Heart right ventricle (tissue), 16 donors: ENCODE data around the gene RNF183. TPM values are rescaled to one million over a fixed set of nuclear protein-coding genes. Genes with fewer than 3 reads are reported as not detected.

Source experiments
- ATAC-seq, 8 donors: fragments of 200-7000 bp; cut with Tn5 transposase; one replicate each; pipeline ENCODE4 v1.9.1; 2020; ENCODE audit warnings: mild to moderate bottlenecking in 8 of 8, moderate library complexity in 8 of 8, moderate number of reproducible peaks in 1 of 8
- DNase-seq, 2 donors: peaks; one replicate each; pipeline ENCODE4 v3.0.0-alpha.2; 2020
- H3K27ac ChIP-seq, 10 donors: fragments of 200-600 bp; sonication (generic) in 2 of 10; one replicate each; pipeline versions ENCODE4 v1.5.0 to v1.8.0; 2020 to 2022; ENCODE audit warnings: mild to moderate bottlenecking in 3 of 10
- H3K27me3 ChIP-seq, 7 donors: fragments of 200-600 bp; one replicate each; pipeline ENCODE4 v1.8.0; 2021 to 2022; ENCODE audit warnings: mild to moderate bottlenecking in 2 of 7
- H3K36me3 ChIP-seq, 9 donors: fragments of 200-600 bp; sonication (generic) in 1 of 9; one replicate each; pipeline versions ENCODE4 v1.5.0 to v1.8.0; 2020 to 2022; ENCODE audit warnings: mild to moderate bottlenecking in 2 of 9
- H3K4me1 ChIP-seq, 9 donors: fragments of 200-600 bp; sonication (generic) in 1 of 9; one replicate each; pipeline versions ENCODE4 v1.5.0 to v1.8.0; 2020 to 2022; ENCODE audit warnings: mild to moderate bottlenecking in 4 of 9
- H3K4me3 ChIP-seq, 10 donors: fragments of 200-600 bp; sonication (generic) in 2 of 10; one replicate each; pipeline versions ENCODE4 v1.5.0 to v1.8.0; 2020 to 2022; ENCODE audit warnings: mild to moderate bottlenecking in 7 of 10, moderate library complexity in 2 of 10
- H3K9me3 ChIP-seq, 11 donors: fragments of 200-600 bp in 10 of 11; sonication (generic) in 2 of 11; one replicate each; pipeline versions ENCODE4 v1.5.0 to v1.8.0; 2013 to 2022; ENCODE audit warnings: mild to moderate bottlenecking in 2 of 11, control low read depth in 1 of 11, moderate library complexity in 1 of 11
- whole genome bisulfite sequencing, 2 donors: extraction: QIAGEN DNeasy Blood & Tissue Kit; methylation state at CpG; one replicate each; pipeline ENCODE4 v1.1.7; 2013; ENCODE audit warnings: inconsistent platforms in 1 of 2; 5-methylcytosine and 5-hydroxymethylcytosine counted together
- intact Hi-C, 10 donors: fragments of 100-400 bp; cut with DNase I; formaldehyde crosslinking; loops; one replicate each; pipeline versions ENCODE4 v1.11.1 to v1.14.2; 2022
- polyA plus RNA-seq, 2 donors: library from polyadenylated mRNA; stranded (reverse); fragments of 200-250 nt; gene quantifications; one replicate each; pipeline ENCODE4 v1.2.3, GENCODE V29; 2013
- total RNA-seq, 10 donors: library from RNA; stranded (reverse); fragmentation: NEBNext Ultra II Directional in 3 of 10; extraction: Animal tissue kit (Norgen Biotek cat#: 25700) in 3 of 10; gene quantifications; one replicate each; pipeline versions ENCODE4 v1.2.1 to v1.2.4, GENCODE V29; 2021 to 2023
- TF ChIP-seq, protein P1 (sequence below), 9 donors: fragments of 200-600 bp; sonication (generic) in 2 of 9; IDR thresholded peaks; one replicate each; pipeline versions ENCODE4 v1.5.0 to v1.8.0; 2021 to 2022; ENCODE audit warnings: antibody characterized with exemption in 9 of 9, mild to moderate bottlenecking in 5 of 9, moderate library complexity in 1 of 9
- donor health status: Arrhythmogenic right ventricular cardiomyopathy.
- donor health status: ischemic (EF 13 %, LVEDD 7.1; RV severe dilation, severe dysfunction).
- donor health status: healthy with polysubstance abuse.
- donor health status: DM: no; HTN: yes; CAD: no.
- donor health status: DM: no; HTN: no; CAD: no.
- donor health status: ischemic (EF 25% LVEDD 6.9; RV normal size, moderate dysfunction).
- donor health status: ischemic (EF 25% LVEDD 5.7; RV mildly dilated, moderate dysfunction).
- donor health status: healthy.
- donor health status: DM: yes; HTN: yes; CAD: no.
- donor health status: Ischemic cardiomyopathy.
- donor health status: ischemic (EF 35%, LVEDD 5.7; RV mildly dilated, moderate dysfunction).
- donor health status: nonischemic (EF 11% LVEDD 7.7; RV severe dilation, severe dysfunction).
- donor health status: DM: yes; HTN: yes; CAD: no.
- donor health status: PGD.
- donor health status: ischemic (EF 29% LVEDD 5.4; RV normal size, mild dysfunction).
- donor health status: nonischemic (EF 23%, LVEDD 6.1; RV moderate dilation, normal function).

RNF183 gene
- total and polyA plus RNA-seq, 12 donors = 0.03 to 0.53 TPM; not detected in 10

DNA sequence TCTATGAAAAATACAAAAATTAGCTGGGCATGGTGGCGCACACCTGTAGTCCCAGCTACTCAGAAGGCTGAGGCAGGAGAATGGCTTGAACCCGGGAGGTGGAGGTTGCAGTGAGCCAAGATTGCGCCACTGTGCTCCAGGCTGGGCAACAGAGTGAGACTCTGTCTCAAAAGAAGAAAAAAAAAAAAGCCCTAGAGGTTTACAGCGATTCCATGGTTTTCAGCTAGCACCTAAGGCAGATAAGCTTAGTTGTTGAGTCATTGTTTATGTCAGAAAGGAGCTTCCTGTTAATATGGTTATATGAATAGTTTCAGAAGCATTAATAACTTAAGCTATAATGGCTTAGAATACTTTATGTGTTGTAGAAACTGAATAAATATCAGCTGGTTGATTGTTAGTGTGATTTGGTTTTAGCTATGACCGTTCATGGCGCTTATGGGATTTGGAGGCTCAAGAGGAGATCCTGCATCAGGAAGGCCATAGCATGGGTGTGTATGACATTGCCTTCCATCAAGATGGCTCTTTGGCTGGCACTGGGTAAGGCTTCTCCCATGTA is 13.0 kb downstream of the RNF183 start:
- WGBS, 2 donors = 95 to 97% methylated on average over 6 of the region's 6 CpGs
- no peak for DNase-seq
- peak overlapping the region in 1 of 10 donors; percentile 56 for H3K27ac ChIP-seq
- H3K4me1 ChIP-seq = peaks cover 0 to 15% (median 0%) of the 10 kb centered on the region in 9 donors
- no peak for ATAC-seq
- H3K27me3 ChIP-seq = no peaks in the 10 kb centered on the region
- H3K4me3 ChIP-seq = no peak overlapping the region
- TF ChIP-seq, protein P1, sequence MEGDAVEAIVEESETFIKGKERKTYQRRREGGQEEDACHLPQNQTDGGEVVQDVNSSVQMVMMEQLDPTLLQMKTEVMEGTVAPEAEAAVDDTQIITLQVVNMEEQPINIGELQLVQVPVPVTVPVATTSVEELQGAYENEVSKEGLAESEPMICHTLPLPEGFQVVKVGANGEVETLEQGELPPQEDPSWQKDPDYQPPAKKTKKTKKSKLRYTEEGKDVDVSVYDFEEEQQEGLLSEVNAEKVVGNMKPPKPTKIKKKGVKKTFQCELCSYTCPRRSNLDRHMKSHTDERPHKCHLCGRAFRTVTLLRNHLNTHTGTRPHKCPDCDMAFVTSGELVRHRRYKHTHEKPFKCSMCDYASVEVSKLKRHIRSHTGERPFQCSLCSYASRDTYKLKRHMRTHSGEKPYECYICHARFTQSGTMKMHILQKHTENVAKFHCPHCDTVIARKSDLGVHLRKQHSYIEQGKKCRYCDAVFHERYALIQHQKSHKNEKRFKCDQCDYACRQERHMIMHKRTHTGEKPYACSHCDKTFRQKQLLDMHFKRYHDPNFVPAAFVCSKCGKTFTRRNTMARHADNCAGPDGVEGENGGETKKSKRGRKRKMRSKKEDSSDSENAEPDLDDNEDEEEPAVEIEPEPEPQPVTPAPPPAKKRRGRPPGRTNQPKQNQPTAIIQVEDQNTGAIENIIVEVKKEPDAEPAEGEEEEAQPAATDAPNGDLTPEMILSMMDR (IDR thresholded peaks at IDR 0.05) = no peak
- H3K9me3 ChIP-seq = no peaks in the 10 kb centered on the region
- H3K36me3 ChIP-seq = peaks cover 0 to 90% (median 54%) of the 10 kb centered on the region in 9 donors
- intact Hi-C loops = loop anchor here in 2 of 10 donors (10.0 kb wide), 2 partner anchors 65 to 375 kb away; no protein-coding TSS in a partner anchor

DNA sequence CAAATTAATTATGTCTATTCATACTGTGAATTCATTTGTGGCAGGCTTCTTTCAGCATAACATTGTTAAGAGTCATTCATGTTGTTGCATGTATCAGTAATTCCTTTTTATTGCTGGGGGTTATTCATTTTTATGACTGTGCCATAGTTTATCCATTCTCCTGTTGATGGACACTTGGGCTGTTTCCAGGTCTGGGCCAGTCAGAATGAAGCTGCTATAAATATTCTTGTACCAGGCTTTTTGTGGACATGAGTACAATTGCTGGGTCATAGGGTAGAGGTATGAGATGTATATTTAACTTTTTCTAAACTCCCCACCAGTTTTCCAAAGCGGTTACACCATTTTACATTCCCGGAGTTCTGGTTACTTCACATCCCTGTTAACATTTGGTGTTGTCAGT is 14.1 kb downstream of the RNF183 start:
- ATAC-seq = peak in 5 of 8 donors; percentile 45 to 82 (median 68)
- H3K36me3 ChIP-seq = peaks cover 0 to 100% (median 60%) of the 10 kb centered on the region in 9 donors

DNA sequence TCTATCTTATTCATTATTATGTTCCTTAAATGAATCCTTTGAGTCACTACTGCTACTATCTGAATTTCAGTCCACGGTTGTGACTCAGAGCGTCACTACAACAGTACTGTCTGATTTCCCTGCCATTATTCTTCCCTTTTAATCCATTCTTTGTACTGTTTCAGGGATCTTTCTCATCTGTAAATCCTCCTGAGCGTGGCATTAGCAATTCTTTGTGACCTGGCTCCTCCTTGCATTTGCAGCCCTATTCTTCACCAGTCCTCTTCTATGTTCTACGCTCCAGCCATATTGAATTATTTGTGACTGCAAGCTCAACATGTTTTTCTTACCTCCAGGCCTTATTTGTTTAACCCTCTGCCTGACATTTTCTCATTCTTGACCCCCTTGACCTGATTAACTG is 21.8 kb downstream of the RNF183 start:
- H3K27me3 ChIP-seq = no peaks in the 10 kb centered on the region
- WGBS, 2 donors = 96 to 98% methylated on average over 4 of the region's 4 CpGs
- DNase-seq (no peak), ATAC-seq (no peak)
- no peak overlapping the region for H3K27ac ChIP-seq
- H3K9me3 ChIP-seq = no peaks in the 10 kb centered on the region
- no peak overlapping the region for H3K4me3 ChIP-seq
- H3K36me3 ChIP-seq = peaks cover 0 to 99% (median 65%) of the 10 kb centered on the region in 9 donors
- H3K4me1 ChIP-seq = peaks cover 1 to 18% (median 7%) of the 10 kb centered on the region in 9 donors
- TF ChIP-seq, protein P1 (IDR thresholded peaks at IDR 0.05) = no peak
- intact Hi-C loops = no loop called here

More for the DNA sequence above, 14.1 kb downstream of the RNF183 start:
- no peaks in the 10 kb centered on the region for H3K27me3 ChIP-seq
- WGBS, 2 donors = 69 to 88% methylated on average over 2 of the region's 2 CpGs
- DNase-seq = no peak
- intact Hi-C loops = no loop called here
- TF ChIP-seq, protein P1 (IDR thresholded peaks at IDR 0.05) = no peak
- peak overlapping the region in 4 of 10 donors; percentile 4 to 45 (median 38) for H3K27ac ChIP-seq
- H3K4me3 ChIP-seq = no peak overlapping the region
- no peaks in the 10 kb centered on the region for H3K9me3 ChIP-seq
- peaks cover 0 to 15% (median 0%) of the 10 kb centered on the region in 9 donors for H3K4me1 ChIP-seq

DNA sequence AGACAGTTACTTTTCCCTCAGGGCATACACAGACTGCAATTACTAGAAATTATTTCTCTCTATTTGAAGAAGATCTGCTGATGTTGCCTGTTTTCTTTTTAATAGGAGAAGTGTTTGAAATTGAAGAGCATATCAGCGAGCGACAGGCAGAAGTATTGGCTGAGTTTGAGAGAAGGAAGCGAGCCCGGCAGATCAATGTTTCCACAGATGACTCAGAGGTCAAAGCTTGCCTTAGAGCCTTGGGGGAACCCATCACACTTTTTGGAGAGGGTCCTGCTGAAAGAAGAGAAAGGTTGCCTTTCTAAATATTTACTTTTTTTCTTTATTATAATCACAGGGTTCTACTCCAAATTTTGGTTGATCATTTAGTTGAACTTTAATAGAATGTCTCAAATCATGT is 24.3 kb downstream of the RNF183 start:
- DNase-seq = no peak
- Histone ChIP-seq H3K27ac (no peak overlapping the region), H3K9me3 (no peaks in the 10 kb centered on the region), H3K27me3 (no peaks in the 10 kb centered on the region), H3K4me3 (no peak overlapping the region), H3K36me3 (peaks cover 0 to 74% (median 49%) of the 10 kb centered on the region in 9 donors), H3K4me1 (peaks cover 5 to 32% (median 19%) of the 10 kb centered on the region in 9 donors)
- no peak for ATAC-seq
- 89 to 93% methylated on average over 4 of the region's 4 CpGs for WGBS, 2 donors
- intact Hi-C loops = loop anchor here in 9 of 10 donors (5.0 to 10.0 kb wide), 5 partner anchors 57 to 316 kb away; partner anchors contain the start of genes ALAD (in 6 of the 9), FKBP15 (in 1 of the 9) and SLC31A1 (in 1 of the 9)
- TF ChIP-seq, protein P1 (IDR thresholded peaks at IDR 0.05) = no peak
